Neural cell (in vitro differentiated cells): Measurements from ENCODE around the gene FRMD4A.

Experiments used
- CTCF ChIP-seq: fragments of 450-650 bp; IDR thresholded peaks from 2 replicates; pipeline ENCODE4 v1.5.1; 2014; ENCODE audit warnings: antibody characterized with exemption, mild to moderate bottlenecking, moderate library complexity; ENCODE audit not compliant: poor library complexity, severe bottlenecking
- EZH2 ChIP-seq: fragments of 200-600, 300-800 bp; shearing (Covaris generic), sonication (generic); IDR thresholded peaks from 2 replicates; pipeline ENCODE4 v1.6.1; 2014; ENCODE audit warnings: antibody characterized with exemption, low read length, borderline replicate concordance, mild to moderate bottlenecking; ENCODE audit not compliant: insufficient read depth, poor library complexity, severe bottlenecking
- TAF1 ChIP-seq: IDR thresholded peaks from 2 replicates; pipeline ENCODE4 v1.6.1; 2012; ENCODE audit warnings: low read depth

- TF ChIP-seq TAF1 (no peak), EZH2 (no peak), CTCF (no peak)
Measured at GRCh38 chr10:14211610-14212009, 119.1 kb downstream of the FRMD4A start.
